ENCODE measurements around the gene TNRC6C.
"Not testable (repeated sequence)": the region's sequence is repeated elsewhere in the genome, so short reads cannot be mapped to it uniquely, and the experiment has no call there.

TNRC6C gene

GRCh38 chr17:78096093-78096492 lies 137.6 kb downstream of the TNRC6C start:
- no peak for DNase-seq

DNA sequence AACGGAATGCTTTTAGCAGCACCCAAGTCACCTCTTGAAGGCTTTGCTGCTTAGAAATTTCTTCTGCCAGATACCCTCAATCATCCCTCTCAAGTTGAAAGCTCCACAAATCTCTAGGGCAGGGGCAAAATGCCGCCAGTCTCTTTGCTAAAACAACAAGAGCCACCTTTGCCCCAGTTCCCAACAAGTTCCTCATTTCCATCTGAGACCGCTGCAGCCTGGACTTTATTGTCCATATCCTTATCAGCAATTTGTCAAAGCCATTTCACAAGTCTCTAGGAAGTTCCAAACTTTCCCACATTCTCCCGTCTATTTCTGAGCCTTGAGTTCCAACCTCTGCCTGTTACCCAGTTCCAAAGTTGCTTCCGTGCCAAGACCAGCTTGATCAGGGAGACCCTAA lies 142.6 kb downstream of the TNRC6C start:
- DNase-seq: no peak

DNA sequence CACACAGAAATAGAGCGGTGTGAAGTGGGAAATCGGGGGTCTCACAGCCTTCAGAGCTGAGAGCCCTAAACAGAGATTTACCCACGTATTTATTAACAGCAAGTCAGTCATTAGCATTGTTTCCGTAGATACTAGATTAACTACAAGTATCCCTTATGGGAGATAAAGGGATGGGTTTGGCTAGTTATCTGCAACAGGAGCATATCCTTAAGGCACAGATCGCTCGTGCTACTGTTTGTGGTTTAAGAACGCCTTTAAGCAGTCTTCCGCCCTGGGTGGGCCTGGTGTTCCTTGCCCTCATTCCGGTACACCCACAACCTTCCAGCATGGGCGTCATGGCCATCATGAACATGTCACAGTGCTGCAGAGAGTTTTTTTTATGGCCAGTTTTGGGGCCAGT lies 143.0 kb downstream of the TNRC6C start:
- DNase-seq: no peak

DNA sequence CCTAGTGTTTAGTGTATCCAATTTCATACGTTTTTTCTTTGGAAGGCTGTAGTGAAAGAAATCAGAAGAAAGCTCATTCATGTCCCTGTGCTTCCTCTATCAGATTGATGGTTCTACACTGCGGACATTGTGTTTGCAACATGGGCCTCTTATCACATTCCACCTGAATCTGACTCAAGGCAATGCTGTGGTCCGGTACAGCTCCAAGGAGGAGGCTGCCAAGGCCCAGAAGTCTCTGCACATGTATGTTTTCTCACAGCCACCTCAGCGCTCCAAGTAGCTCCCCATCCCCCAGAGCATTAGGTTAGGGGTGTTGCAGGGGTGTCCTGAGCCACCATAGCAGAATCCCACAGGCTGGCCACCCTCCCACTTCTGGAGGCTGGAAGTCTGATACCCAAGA lies 144.8 kb downstream of the TNRC6C start:
- DNase-seq: no peak

- DNase-seq: no peak
Observed at GRCh38 chr17:78104540-78104941, 146.0 kb downstream of the TNRC6C start.

DNA sequence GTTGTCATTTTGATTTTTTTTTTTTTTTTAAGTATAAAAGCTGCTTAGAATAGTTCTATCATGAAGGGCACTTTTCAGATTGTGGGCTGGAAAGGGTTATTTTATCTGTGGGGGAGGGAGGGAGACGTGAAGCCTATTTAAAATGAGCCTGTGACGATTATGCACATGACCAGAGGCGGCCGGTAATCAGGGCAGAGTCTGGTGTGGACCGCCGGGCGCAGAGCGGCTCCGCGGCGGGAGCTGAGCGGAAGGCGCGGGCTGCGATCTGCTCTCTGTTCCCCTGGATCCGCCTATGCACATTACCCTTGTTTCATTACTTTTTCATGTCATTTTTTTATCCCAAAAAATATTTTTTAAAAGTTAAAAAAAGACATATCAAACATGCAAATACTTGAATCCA lies 146.6 kb downstream of the TNRC6C start:
- no peak for DNase-seq

GRCh38 chr17:78105551-78105950 lies 147.0 kb downstream of the TNRC6C start:
- no peak for DNase-seq

- DNase-seq: no peak
Observed at GRCh38 chr17:78106211-78106610, 147.7 kb downstream of the TNRC6C start.

DNA sequence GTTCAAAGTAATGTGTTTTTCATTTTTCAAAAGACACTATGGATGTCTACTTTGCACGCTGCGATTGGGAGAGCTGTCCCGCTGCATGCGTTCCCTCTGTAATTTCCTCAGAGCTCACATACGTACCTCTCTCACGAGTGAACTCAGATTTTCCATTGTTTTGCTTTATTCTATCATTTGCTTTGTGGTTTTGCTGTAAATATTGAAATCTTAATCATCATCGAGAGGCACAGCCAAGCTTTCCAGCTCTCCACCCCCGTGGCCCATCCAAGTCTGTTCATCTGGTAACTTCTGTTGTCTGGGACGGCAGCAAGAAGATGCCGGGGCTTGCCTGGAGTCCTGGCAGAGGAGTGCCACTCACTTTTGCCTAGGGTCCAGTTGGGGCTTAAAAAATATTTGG lies 149.0 kb downstream of the TNRC6C start:
- DNase-seq: no peak

DNA sequence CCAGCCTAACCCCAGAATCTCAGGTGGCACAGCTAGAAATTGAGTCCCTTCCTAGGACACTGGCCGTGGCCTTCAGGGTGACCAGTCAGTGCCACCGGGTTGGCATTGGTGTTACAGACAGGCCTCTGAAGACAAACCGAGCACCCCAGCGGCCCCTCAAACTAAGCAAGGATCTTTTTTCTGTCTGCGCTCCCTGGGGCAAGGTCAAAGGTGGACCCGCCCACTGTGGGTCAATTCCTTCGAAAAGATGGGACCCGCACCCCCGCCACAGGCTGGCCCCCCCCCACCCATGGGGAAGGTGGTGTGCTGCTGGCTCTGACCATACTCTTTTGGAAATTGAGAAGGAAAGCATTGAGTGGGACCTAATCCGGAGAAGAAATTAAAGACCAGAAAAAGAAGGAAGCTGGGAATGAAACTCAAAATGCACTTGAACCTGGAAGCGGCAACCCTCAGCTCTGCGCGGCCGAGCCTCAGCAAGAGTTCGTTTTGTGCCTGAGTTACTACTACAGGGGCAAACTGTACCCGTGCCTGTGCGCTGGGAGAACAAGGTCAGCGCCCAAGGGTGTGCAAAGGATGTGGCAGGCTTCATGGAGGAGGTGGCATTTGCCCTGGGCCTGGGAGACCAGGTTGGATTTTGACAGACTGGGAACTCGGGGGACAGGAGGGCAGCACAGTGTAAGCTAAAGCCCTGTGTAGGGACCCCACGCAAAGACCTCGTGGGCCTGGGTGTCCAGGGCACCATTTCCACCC lies 149.6 kb downstream of the TNRC6C start:
- DNase-seq: no peak

GRCh38 chr17:78108726-78109488 lies 150.4 kb downstream of the TNRC6C start:
- no peak for DNase-seq

DNA sequence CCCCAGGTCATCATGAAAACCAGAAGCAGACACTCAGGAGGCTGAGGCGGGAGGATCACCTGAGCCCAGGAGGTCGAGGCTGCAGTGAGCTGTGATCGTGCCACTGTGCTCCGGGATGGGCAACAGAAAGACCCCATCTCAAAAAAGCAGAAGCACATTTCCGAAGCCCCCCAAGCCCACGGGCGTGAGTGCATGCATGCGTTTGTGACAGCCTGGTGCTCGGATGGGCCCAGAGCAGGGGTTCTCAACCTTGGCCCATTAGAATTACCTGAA lies 150.9 kb downstream of the TNRC6C start:
- no peak for DNase-seq

GRCh38 chr17:78110363-78111015 lies 152.0 kb downstream of the TNRC6C start:
- DNase-seq: no peak

GRCh38 chr17:78111016-78111726 lies 152.7 kb downstream of the TNRC6C start:
- no peak for DNase-seq

DNA sequence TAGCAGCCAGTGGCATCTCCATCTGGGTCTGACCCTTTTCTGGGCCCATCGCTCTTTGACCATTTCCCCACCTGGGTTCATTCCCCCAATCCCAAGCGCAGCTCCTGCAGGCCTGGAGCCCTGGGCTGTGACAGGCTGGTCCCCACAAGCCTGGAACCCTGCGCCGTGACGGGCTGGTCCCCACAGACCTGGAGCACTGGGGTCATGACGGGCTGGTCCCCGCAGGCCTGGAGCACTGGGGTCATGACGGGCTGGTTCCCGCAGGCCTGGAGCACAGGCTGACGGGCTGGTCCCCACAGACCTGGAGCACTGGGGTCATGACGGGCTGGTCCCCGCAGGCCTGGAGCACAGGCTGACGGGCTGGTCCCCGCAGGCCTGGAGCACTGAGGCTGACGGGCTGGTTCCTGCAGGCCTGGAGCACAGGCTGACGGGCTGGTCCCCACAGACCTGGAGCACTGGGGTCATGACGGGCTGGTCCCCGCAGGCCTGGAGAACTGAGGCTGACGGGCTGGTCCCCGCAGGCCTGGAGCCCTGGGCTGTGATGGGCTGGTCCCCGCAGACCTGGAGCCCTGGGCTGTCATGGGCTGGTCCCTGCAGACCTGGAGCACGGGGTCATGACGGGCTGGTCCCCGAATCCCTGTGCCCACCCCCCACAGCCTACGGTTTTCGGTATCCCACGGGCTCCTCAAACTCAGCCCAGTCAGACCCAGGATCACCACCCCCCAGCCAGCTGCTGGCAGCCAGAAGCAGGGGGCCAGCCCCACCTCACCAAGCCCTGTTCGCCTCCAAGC lies 153.4 kb downstream of the TNRC6C start:
- DNase-seq: no peak

GRCh38 chr17:78112518-78113471 lies 154.3 kb downstream of the TNRC6C start:
- no peak for DNase-seq

DNA sequence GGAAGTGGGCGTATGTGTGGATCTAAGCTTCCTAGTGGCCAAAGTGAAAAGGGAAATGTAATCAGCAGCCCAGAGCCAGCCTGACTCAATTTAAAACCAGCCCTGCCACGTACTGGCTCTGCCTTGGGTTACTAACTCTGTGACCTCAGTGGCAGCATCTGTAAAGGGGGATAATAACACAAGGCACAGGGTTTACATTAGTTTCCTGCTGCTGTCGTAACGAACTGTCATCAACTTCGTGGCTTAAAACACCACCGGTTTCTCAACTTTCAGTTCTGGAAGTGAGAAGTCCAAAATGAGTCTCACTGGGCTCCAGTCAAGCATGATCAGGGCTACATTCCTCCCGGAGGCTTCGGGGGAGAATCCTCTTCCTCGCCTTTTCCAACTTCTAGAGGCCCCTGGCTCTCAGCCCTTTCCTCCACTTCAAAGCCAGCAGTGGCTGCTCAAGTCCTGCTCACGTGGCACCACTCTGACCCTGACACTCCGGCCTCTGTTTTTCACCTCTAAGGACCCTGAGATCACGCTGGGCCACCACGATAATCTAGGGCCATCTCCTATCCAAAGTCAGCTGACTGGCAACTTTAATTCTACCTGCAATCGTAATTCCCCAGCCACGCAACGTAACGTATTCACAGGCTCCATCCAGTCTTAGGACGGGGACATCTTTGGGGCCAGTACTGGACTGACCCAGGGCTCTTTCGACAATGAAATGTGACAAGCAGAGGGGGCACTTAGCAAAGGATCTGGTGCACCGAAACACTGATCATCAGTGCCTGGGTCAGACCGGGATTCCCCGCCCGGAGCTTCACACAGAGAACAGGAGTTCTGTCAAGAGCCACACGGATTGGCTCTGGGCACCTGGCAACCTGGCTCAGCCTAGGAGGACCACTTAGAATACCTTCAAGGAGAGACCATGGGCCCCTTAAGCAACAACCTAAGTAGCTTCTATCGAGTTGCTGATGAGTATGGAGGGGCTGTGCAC lies 155.6 kb downstream of the TNRC6C start:
- DNase-seq: no peak

DNA sequence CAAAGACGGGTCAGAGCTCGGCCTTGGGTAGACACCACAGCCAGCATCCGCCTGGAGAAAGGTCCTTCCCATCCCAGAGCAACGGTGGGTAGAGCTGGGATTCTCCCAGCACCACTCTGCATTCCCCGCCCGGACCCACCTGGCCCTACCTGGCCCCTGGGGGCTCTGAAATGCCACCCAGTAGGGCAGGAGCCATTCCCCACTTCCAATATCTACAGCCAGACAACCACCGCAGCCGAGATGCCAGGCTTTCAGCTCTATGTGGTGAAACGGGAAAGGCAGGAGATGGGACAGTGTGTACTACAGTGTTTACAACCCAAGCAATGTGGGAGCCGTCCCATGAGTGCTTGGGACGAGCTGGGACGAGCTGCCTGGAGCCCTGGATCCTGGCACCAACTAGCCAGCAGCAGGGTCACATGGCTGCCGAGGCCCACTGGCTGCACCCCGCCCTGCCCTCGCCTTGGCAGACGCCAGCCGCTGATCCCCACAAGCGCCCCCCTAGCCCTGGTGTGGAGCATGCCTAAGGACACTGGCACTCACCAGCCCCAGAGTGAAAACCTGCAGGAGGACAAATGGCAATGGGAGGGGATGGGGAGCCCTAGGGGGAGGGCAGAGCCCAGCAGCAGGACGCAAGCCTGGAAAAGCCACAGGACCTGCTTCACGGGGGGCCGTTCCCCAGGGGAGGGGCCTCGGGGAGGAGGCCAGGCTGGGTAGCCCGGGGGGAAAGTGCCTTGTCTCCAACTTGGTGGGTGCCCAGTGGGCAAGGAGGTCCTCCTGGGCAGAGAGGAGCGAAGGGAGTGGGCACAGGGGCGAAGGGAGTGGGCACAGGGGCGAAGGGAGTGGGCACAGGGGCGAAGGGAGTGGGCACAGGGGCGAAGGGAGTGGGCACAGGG lies 156.6 kb downstream of the TNRC6C start:
- no peak for DNase-seq

DNA sequence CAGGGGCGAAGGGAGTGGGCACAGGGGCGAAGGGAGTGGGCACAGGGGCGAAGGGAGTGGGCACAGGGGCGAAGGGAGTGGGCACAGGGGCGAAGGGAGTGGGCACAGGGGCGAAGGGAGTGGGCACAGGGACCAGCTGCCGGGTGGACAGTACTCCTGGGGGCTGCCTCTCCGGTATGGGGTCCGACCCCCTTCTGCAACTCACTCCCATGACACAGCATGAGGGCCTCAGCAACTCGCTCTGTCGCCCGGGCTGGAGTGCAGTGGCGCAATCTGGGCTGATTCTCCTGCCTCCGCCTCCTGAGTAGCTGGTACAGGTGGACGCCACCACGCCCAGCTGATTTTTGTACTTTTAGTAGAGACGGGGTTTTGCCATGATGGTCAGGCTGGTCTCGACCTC lies 157.3 kb downstream of the TNRC6C start:
- DNase-seq: not testable (repeated sequence)
